Natural killer cell (primary cell): ENCODE results near the gene HUNK. TPM values are rescaled to one million over a fixed set of nuclear protein-coding genes. Genes with fewer than 3 reads are reported as not detected.
"Not testable (repeated sequence)": the region's sequence is repeated elsewhere in the genome, so short reads cannot be mapped to it uniquely, and the experiment has no call there.

Source experiments
- ATAC-seq, 3 donors: fragments of 150-1000 bp in 2 of 3; fragments of 200-7000 bp in 1 of 3; cut with Tn5 transposase; 1 replicate in 1 of 3; 2 replicates in 2 of 3; pipeline ENCODE4 v1.10.0; 2021; ENCODE audit warnings: mild to moderate bottlenecking in 2 of 3, moderate library complexity in 2 of 3
- DNase-seq, 2 donors: peaks; one replicate each; pipeline versions ENCODE4 v3.0.0 to v3.0.0-alpha.2; 2013 to 2021; ENCODE audit warnings: mixed read lengths in 1 of 2
- H3K27ac ChIP-seq: one replicate; pipeline ENCODE4 v1.5.1; 2013; ENCODE audit warnings: mild to moderate bottlenecking, low read length
- H3K27me3 ChIP-seq: one replicate; pipeline ENCODE4 v1.6.1; 2013; ENCODE audit warnings: low read length; ENCODE audit not compliant: control insufficient read depth, insufficient read depth
- H3K36me3 ChIP-seq: one replicate; pipeline ENCODE4 v1.6.1; 2013; ENCODE audit warnings: low read length; ENCODE audit not compliant: control insufficient read depth, insufficient read depth
- H3K4me1 ChIP-seq: one replicate; pipeline ENCODE4 v1.6.1; 2013; ENCODE audit warnings: low read length; ENCODE audit not compliant: control insufficient read depth, insufficient read depth
- H3K4me3 ChIP-seq: one replicate; pipeline ENCODE4 v1.5.1; 2013; ENCODE audit warnings: low read length
- H3K9me3 ChIP-seq: one replicate; pipeline ENCODE4 v1.6.1; 2013; ENCODE audit warnings: low read length; ENCODE audit not compliant: control insufficient read depth, insufficient read depth
- H3K27ac Mint-ChIP-seq, 2 donors: one replicate each; pipeline ENCODE4 v1.8.0; 2022; ENCODE audit warnings: mild to moderate bottlenecking in 2 of 2, mixed read lengths in 2 of 2, moderate library complexity in 1 of 2
- H3K27me3 Mint-ChIP-seq, 2 donors: one replicate each; pipeline ENCODE4 v1.8.0; 2022; ENCODE audit warnings: low read depth in 2 of 2, mixed read lengths in 2 of 2
- H3K36me3 Mint-ChIP-seq: one replicate; pipeline ENCODE4 v1.8.0; 2022; ENCODE audit warnings: mixed read lengths
- H3K4me1 Mint-ChIP-seq, 2 donors: one replicate each; pipeline ENCODE4 v1.8.0; 2022; ENCODE audit warnings: mixed read lengths in 2 of 2
- H3K4me3 Mint-ChIP-seq: one replicate; pipeline ENCODE4 v1.8.0; 2022; ENCODE audit warnings: mild to moderate bottlenecking, moderate library complexity, mixed read lengths
- H3K9me3 Mint-ChIP-seq, 2 donors: one replicate each; pipeline ENCODE4 v1.8.0; 2022; ENCODE audit warnings: mixed read lengths in 2 of 2
- WGBS: methylation state at CpG from one replicate; pipeline ENCODE4 v1.1.7; 2013; ENCODE audit warnings: missing lambda C conversion rate; ENCODE audit not compliant: insufficient coverage; 5-methylcytosine and 5-hydroxymethylcytosine counted together
- intact Hi-C: fragments of 100-400 bp; cut with micrococcal nuclease; formaldehyde crosslinking; loops from one replicate; pipeline ENCODE4 v1.14.2; 2022
- total RNA-seq, 4 donors: library from RNA; stranded (reverse); fragments of 120-200 nt in 1 of 4; gene quantifications; one replicate each; pipeline versions ENCODE4 v1.2.3 to v1.2.4, GENCODE V29; 2013 to 2022
- TF ChIP-seq, protein P1 (sequence below): fragments of 200-600 bp; IDR thresholded peaks from one replicate; pipeline ENCODE4 v1.8.0; 2022; ENCODE audit warnings: antibody characterized with exemption

Gene HUNK
- total RNA-seq, 3 donors from 2014 or later (not counting 1 experiment from before 2014, with no cell fraction given): not detected

DNA sequence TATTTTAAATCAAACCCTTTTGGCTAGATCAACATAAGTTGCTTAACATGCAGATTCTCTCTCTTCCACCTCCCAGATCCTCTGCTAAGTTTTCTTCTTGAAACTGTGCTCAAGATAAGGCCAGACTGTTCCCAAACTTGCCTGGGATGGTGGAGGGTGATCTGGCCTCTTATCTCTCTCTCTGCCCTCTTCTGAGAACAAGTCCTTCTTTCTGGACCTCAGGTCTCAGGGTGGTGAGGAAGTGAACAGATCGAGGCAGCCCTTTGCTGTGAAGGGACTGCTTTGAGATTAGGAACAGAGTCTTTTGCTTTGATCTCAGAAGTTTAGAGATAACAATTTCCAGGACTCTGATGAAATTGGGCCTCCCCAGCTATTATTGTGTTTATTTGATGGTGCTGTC is 70.7 kb downstream of the HUNK start:
- no peak for ATAC-seq

DNA sequence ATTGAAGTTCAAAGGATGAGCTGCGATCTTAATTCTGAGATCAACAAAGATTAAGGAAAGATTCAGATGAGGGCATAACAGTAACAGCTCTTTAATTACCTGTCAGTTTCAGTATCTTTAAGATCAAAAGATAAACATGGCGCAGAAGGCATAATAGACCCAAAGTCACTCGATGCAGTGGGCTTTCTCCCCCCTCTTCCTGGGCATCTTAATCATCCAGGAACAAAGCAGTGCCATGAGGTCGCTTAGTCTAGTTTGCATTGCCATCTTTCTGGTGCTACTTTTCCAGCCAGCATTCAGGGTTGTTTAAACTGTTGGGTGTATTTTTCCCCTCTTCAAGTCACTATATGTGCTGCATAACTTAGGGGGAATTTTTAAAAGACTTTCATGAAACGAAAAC is 72.3 kb downstream of the HUNK start:
- no peaks in the 10 kb centered on the region for H3K27me3 ChIP-seq
- no peak overlapping the region for H3K27ac ChIP-seq
- intact Hi-C loops: no loop called here
- TF ChIP-seq, protein P1, sequence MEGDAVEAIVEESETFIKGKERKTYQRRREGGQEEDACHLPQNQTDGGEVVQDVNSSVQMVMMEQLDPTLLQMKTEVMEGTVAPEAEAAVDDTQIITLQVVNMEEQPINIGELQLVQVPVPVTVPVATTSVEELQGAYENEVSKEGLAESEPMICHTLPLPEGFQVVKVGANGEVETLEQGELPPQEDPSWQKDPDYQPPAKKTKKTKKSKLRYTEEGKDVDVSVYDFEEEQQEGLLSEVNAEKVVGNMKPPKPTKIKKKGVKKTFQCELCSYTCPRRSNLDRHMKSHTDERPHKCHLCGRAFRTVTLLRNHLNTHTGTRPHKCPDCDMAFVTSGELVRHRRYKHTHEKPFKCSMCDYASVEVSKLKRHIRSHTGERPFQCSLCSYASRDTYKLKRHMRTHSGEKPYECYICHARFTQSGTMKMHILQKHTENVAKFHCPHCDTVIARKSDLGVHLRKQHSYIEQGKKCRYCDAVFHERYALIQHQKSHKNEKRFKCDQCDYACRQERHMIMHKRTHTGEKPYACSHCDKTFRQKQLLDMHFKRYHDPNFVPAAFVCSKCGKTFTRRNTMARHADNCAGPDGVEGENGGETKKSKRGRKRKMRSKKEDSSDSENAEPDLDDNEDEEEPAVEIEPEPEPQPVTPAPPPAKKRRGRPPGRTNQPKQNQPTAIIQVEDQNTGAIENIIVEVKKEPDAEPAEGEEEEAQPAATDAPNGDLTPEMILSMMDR: no peak
- no peak for ATAC-seq
- no peaks in the 10 kb centered on the region for H3K4me1 ChIP-seq
- H3K9me3 ChIP-seq: no peaks in the 10 kb centered on the region
- no peaks in the 10 kb centered on the region for H3K36me3 ChIP-seq
- no peak overlapping the region for H3K4me3 Mint-ChIP-seq
- H3K4me3 ChIP-seq: no peak overlapping the region
- 71% methylated on average over 5 of the region's 5 CpGs for WGBS
- H3K27ac Mint-ChIP-seq: no peak overlapping the region
- DNase-seq: no peak
- H3K36me3 Mint-ChIP-seq: no peaks in the 10 kb centered on the region
- H3K4me1 Mint-ChIP-seq: no peaks in the 10 kb centered on the region
- no peaks in the 10 kb centered on the region for H3K9me3 Mint-ChIP-seq
- peaks cover 8 to 24% of the 10 kb centered on the region in 2 donors for H3K27me3 Mint-ChIP-seq

More for the DNA sequence above, 70.7 kb downstream of the HUNK start:
- Mint-ChIP-seq H3K9me3 (no peaks in the 10 kb centered on the region), H3K4me3 (no peak overlapping the region), H3K27me3 (peaks cover 10 to 29% of the 10 kb centered on the region in 2 donors), H3K4me1 (no peaks in the 10 kb centered on the region), H3K27ac (no peak overlapping the region), H3K36me3 (no peaks in the 10 kb centered on the region)
- Histone ChIP-seq H3K4me1 (no peaks in the 10 kb centered on the region), H3K27me3 (no peaks in the 10 kb centered on the region), H3K27ac (no peak overlapping the region), H3K9me3 (no peaks in the 10 kb centered on the region), H3K4me3 (no peak overlapping the region), H3K36me3 (no peaks in the 10 kb centered on the region)
- 13% methylated on average over 1 of the region's 1 CpG for whole genome bisulfite sequencing
- TF ChIP-seq, protein P1: no peak
- intact Hi-C loops: no loop called here
- DNase-seq: no peak

DNA sequence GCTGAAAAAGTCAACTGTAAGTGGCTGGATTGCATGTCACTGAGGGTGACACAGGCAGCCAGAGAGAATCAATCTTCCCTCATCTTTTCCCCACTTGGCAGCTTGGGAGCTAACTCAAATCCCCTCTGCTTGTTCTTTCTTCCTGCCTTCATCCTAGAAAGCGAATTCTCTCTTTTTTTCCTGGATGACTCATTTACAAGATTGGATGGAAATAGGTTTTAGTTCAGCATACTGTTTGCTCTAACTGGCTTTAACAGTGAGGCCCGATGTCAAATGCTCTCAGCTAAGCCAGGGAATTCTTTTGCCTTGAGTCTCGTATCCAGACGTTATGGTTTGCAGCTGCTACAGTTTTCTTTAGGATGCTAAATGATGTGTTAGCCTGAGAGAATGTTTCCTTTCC is 72.7 kb downstream of the HUNK start:
- intact Hi-C loops: no loop called here
- Histone ChIP-seq H3K27ac (no peak overlapping the region), H3K36me3 (no peaks in the 10 kb centered on the region), H3K9me3 (no peaks in the 10 kb centered on the region), H3K4me1 (no peaks in the 10 kb centered on the region), H3K27me3 (no peaks in the 10 kb centered on the region), H3K4me3 (no peak overlapping the region)
- H3K4me3 Mint-ChIP-seq: no peak overlapping the region
- peaks cover 8 to 20% of the 10 kb centered on the region in 2 donors for H3K27me3 Mint-ChIP-seq
- WGBS: 92% methylated on average over 3 of the region's 4 CpGs
- DNase-seq: no peak
- no peaks in the 10 kb centered on the region for H3K4me1 Mint-ChIP-seq
- H3K9me3 Mint-ChIP-seq: no peaks in the 10 kb centered on the region
- ATAC-seq: no peak
- TF ChIP-seq, protein P1: no peak
- H3K36me3 Mint-ChIP-seq: no peaks in the 10 kb centered on the region
- H3K27ac Mint-ChIP-seq: no peak overlapping the region

DNA sequence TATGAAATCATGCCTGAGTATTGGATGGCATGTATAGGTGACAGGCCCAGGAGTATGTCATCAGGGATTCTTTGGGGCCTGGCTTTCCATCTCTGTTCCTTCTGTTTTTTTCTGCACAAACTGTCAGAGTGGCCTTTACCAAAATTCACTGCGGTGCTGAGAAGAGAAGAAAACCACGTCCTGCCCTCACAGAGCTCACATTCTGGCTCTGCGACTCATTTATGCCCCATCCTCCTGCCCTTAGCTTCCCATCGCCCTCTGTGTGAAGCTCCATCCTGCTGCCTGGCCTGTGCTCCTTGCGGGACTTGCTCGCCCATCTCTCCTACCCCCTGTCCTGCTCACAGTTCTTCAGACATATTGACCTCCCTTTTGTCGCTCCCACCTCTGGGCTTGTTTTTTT is 73.4 kb downstream of the HUNK start:
- Mint-ChIP-seq H3K27ac (no peak overlapping the region), H3K4me3 (no peak overlapping the region), H3K27me3 (peaks cover 8 to 15% of the 10 kb centered on the region in 2 donors), H3K9me3 (no peaks in the 10 kb centered on the region), H3K4me1 (no peaks in the 10 kb centered on the region), H3K36me3 (no peaks in the 10 kb centered on the region)
- H3K27ac ChIP-seq: no peak overlapping the region
- ATAC-seq (no peak), DNase-seq (no peak)
- 85% methylated on average over 7 of the region's 7 CpGs for WGBS
- H3K27me3 ChIP-seq: no peaks in the 10 kb centered on the region
- H3K4me3 ChIP-seq: no peak overlapping the region
- TF ChIP-seq, protein P1: no peak
- no peaks in the 10 kb centered on the region for H3K9me3 ChIP-seq
- no peaks in the 10 kb centered on the region for H3K4me1 ChIP-seq
- H3K36me3 ChIP-seq: no peaks in the 10 kb centered on the region
- intact Hi-C loops: no loop called here

DNA sequence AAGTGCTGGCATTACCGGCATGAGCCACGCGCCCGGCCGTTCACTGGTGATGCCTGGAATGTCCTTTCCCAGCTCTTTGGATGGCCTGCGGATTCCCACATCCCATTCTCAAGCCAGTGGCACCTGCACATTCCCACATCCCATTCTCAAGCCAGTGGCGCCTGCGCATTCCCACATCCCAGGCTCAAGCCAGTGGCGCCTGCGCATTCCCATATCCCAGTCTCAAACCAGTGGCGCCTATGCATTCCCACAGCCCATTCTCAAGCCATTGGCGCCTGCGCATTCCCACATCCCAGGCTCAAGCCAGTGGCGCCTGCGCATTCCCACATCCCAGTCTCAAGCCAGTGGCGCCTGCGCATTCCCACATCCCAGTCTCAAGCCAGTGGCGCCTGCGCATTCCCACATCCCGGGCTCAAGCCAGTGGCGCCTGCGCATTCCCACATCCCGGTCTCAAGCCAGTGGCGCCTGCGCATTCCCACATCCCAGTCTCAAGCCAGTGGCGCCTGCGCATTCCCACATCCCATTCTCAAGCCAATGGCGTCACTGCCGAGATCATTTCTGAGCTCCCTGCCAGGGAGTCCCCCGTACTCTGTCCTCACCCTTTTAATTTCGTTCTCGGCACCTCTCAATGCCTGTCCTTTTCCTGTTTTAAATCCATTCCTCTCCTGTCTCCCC is 74.2 kb downstream of the HUNK start:
- H3K27ac Mint-ChIP-seq, H3K9me3 Mint-ChIP-seq, H3K27me3 ChIP-seq, H3K4me1 Mint-ChIP-seq, H3K27ac ChIP-seq, H3K4me3 ChIP-seq, H3K36me3 ChIP-seq, intact Hi-C loops, ATAC-seq, H3K4me1 ChIP-seq, H3K9me3 ChIP-seq, H3K36me3 Mint-ChIP-seq, H3K4me3 Mint-ChIP-seq, DNase-seq: not testable (repeated sequence)
- WGBS: 92% methylated on average over 32 of the region's 32 CpGs
- H3K27me3 Mint-ChIP-seq: peaks cover 8 to 15% of the 10 kb centered on the region in 2 donors
